Vagina (tissue), 2 donors: ENCODE data around the gene SPAG17.

Experiments used
- POLR2AphosphoS5 ChIP-seq, 2 donors: sonication (generic); formaldehyde crosslinking; IDR thresholded peaks; one replicate each; pipeline ENCODE4 v1.9.0; 2017; ENCODE audit warnings: antibody characterized with exemption in 2 of 2, mild to moderate bottlenecking in 2 of 2, low read depth in 1 of 2; ENCODE audit not compliant: insufficient read depth in 1 of 2
- TF ChIP-seq, protein P1 (sequence below), 3 experiments: fragments of 450-650 bp in 2 of 3; fragments of 200-600 bp in 1 of 3; sonication (generic) in 1 of 3; IDR thresholded peaks; one replicate each; pipeline ENCODE4 v1.5.1; 2017 to 2019; ENCODE audit warnings: antibody characterized with exemption in 3 of 3, mild to moderate bottlenecking in 2 of 3, moderate library complexity in 2 of 3

DNA sequence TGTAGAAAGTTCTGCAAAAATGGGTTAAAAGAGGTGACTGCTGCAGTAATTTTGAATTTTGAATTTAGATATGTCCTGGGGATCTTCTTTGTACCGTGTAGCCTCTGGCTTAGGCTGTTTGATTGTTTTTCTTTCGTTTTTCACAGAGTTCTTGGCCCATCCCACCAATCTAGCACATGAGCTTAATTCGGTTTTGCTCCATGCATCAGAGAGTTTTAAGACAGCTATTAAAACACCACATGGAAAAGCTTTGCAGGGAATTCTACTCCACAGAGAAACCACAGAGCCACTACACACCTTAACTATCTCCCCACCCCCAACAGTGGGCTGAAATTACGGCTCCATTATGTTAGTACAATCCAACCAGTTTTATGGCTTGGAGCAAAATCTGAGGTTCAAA, 25.5 kb downstream of the SPAG17 start:
- TF ChIP-seq, protein P1, sequence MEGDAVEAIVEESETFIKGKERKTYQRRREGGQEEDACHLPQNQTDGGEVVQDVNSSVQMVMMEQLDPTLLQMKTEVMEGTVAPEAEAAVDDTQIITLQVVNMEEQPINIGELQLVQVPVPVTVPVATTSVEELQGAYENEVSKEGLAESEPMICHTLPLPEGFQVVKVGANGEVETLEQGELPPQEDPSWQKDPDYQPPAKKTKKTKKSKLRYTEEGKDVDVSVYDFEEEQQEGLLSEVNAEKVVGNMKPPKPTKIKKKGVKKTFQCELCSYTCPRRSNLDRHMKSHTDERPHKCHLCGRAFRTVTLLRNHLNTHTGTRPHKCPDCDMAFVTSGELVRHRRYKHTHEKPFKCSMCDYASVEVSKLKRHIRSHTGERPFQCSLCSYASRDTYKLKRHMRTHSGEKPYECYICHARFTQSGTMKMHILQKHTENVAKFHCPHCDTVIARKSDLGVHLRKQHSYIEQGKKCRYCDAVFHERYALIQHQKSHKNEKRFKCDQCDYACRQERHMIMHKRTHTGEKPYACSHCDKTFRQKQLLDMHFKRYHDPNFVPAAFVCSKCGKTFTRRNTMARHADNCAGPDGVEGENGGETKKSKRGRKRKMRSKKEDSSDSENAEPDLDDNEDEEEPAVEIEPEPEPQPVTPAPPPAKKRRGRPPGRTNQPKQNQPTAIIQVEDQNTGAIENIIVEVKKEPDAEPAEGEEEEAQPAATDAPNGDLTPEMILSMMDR (IDR thresholded peaks at IDR 0.05): no peak
- no peak for TF ChIP-seq POLR2AphosphoS5 (IDR thresholded peaks at IDR 0.05; ENCODE audit: insufficient read depth in 1 of 2, low read depth in 1 of 2)
